Effector memory CD4-positive, alpha-beta T cell (primary cell): Measurements from ENCODE around the gene SRGAP2C.
"Not testable (repeated sequence)": the region's sequence is repeated elsewhere in the genome, so short reads cannot be mapped to it uniquely, and the experiment has no call there.

Experiments
- DNase-seq, 3 donors: peaks; one replicate each; pipeline ENCODE4 v3.0.0-alpha.2; 2020
- H3K27ac ChIP-seq: 2 replicates; pipeline ENCODE4 v1.7.0; 2013; ENCODE audit warnings: mild to moderate bottlenecking, low read length, moderate library complexity; ENCODE audit not compliant: insufficient read depth, poor library complexity, severe bottlenecking
- H3K27me3 ChIP-seq: replicated peaks from 2 replicates; pipeline ENCODE4 v1.7.0; 2013; ENCODE audit warnings: mild to moderate bottlenecking, low read length; ENCODE audit not compliant: insufficient read depth, control insufficient read depth, poor library complexity, severe bottlenecking
- H3K36me3 ChIP-seq: 2 replicates; pipeline ENCODE4 v1.7.0; 2013; ENCODE audit warnings: mild to moderate bottlenecking, low read length, moderate library complexity; ENCODE audit not compliant: control insufficient read depth, insufficient read depth
- H3K4me1 ChIP-seq: 2 replicates; pipeline ENCODE4 v1.7.0; 2013; ENCODE audit warnings: low read length, mild to moderate bottlenecking; ENCODE audit not compliant: control insufficient read depth, insufficient read depth, poor library complexity, severe bottlenecking
- H3K4me3 ChIP-seq: 2 replicates; pipeline ENCODE4 v1.7.0; 2013; ENCODE audit warnings: low read length, low read depth, mild to moderate bottlenecking; ENCODE audit not compliant: insufficient read depth, poor library complexity, severe bottlenecking
- H3K9me3 ChIP-seq: 2 replicates; pipeline ENCODE4 v1.7.0; 2013; ENCODE audit warnings: mild to moderate bottlenecking, low read length, moderate library complexity; ENCODE audit not compliant: control insufficient read depth

SRGAP2C gene

DNA sequence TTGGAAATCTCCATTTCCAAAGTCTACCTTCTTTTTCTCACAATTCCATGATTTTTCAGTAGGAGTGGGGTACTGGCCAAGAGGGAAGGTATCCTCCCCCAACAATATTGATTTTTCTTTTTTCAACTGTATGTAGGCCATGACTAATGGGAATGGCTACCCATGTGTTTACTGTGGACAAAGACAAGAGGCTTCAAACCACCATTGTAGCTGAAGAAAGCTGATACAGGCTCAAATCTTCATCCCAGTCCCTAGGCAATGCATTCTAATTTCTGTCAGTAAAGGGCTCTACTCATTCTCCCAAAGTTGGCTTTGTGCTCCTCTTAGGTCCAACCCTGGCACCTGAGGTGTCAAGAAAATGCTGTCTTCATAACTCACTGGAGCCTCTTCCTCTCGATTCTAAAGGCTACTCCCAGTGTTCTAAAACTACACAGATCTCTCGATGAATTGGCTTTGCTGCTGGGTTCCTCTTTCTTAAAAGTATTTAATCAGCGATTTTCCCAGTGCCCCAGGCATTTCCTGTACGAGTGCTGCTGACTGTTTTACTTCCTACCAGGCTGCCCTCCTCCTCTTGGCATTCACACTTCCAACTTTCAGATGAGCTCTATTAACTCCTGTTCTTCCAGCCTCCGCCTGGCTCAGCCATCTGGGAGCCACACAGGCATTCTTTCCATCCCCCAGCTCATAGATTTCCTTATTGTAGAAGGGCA, 171.1 kb downstream of the SRGAP2C start:
- DNase-seq, H3K36me3 ChIP-seq, H3K4me3 ChIP-seq, H3K27ac ChIP-seq, H3K4me1 ChIP-seq, H3K9me3 ChIP-seq, H3K27me3 ChIP-seq: not testable (repeated sequence)

DNA sequence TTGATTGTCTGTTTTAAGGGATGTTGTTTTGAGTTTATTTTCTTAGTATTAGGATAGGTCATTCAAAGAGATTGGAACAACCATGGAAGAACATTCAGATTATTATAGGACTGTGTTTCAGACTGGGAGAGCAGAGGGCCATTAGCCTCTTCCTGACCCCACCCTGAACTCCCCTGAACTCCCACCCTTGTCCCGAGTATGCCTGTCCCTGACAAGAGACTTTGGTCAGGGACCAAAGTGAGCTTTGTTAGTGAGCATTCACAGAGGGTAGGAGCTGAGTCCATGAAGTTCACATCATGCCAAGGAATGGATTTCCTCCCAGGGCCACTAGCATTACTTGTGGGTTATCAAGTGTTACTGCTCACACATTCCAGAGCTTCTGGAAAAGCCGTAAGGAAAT, 172.0 kb downstream of the SRGAP2C start:
- not testable (repeated sequence) for DNase-seq, H3K36me3 ChIP-seq, H3K4me3 ChIP-seq, H3K27me3 ChIP-seq, H3K9me3 ChIP-seq, H3K27ac ChIP-seq, H3K4me1 ChIP-seq

DNA sequence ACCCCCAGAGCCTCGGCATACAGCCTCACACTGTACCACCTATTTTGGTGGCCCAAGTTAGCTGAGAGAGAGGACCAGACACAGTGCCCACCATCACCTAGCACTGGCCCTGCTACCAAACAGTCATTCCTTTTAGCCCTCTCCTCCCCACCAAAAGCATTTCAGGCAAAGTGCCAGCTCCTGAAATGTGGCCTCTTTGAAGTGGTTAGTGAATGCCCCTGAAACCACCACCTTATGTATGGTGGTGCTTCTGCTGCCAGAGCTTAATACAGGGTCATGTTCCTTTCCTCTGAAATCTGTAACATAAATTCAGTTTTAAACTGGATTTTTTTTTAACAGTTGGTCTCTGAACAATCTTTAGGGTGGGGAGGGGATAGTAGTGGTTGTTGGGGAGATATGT, 175.8 kb downstream of the SRGAP2C start:
- H3K4me1 ChIP-seq, H3K27ac ChIP-seq, H3K27me3 ChIP-seq, H3K9me3 ChIP-seq, H3K4me3 ChIP-seq, H3K36me3 ChIP-seq, DNase-seq: not testable (repeated sequence)

DNA sequence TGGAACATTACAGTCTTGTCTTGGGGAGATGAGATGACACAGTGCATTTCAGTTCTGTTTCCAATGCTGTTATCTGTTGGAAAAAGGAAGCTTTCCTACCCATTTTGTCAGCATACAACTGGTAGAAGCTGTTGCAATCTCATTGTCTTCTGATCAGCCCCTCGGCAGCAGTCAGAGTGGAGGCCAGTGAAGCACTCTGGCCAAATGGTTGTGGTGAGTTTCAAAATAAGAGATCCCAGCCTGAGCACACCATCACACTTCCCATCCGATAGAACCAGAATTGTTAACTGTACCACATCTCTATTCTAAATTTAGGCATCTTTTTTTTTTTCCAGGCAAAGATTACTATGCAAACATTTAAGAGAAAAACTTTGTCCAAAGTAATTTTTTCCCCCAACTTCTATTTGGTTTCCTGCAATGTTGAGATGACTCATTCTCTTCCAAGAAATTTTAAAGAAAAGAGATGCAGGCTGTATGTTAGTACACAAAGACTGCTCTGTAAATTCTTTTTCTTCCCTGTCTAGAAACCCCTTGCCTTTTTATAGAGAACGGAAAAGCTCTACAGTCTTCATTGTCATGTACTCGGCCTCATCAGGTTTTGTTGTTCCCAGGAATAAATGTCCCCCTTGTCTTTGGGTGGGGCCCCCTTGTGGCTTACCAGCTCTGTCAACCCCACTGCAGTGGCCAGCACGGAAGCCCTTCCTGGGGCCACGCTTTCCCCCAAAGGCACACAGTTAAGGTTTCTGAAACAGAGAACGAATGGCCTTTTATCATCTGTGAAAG, 176.9 kb downstream of the SRGAP2C start:
- not testable (repeated sequence) for H3K27me3 ChIP-seq, DNase-seq, H3K4me3 ChIP-seq, H3K9me3 ChIP-seq, H3K4me1 ChIP-seq, H3K27ac ChIP-seq, H3K36me3 ChIP-seq

- H3K27ac ChIP-seq, DNase-seq: not testable (repeated sequence)
Observed at GRCh38 chr1:121362234-121362883, 177.6 kb downstream of the SRGAP2C start.

GRCh38 chr1:121365316-121365715, 180.5 kb downstream of the SRGAP2C start:
- H3K4me1 ChIP-seq, H3K9me3 ChIP-seq, H3K27ac ChIP-seq, H3K36me3 ChIP-seq, H3K4me3 ChIP-seq, H3K27me3 ChIP-seq, DNase-seq: not testable (repeated sequence)

More at GRCh38 chr1:121362234-121362883, 177.6 kb downstream of the SRGAP2C start:
- not testable (repeated sequence) for H3K27me3 ChIP-seq, H3K4me1 ChIP-seq, H3K4me3 ChIP-seq, H3K9me3 ChIP-seq, H3K36me3 ChIP-seq

DNA sequence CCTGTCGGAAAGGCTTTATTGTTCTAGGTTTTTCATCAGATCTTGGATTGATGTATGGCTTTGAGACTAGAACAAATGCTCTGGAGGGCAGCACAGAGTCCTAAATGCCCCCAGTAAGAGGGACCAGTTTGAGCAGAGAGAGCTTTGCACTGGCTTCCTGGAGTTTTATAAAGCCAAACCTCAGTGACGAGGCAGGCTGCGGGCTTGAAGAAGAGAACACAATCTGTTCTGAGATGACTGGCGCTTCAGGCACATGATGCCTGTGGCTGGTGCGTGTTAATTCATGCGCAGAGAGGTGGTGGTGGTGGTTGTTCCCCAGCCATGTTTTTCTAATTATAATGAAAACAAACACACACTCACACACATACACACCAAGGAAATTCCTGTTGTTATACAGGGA, 180.9 kb downstream of the SRGAP2C start:
- peak; percentile 27 to 47 (median 46) for DNase-seq
- H3K9me3 ChIP-seq, H3K4me1 ChIP-seq, H3K27ac ChIP-seq, H3K36me3 ChIP-seq, H3K4me3 ChIP-seq, H3K27me3 ChIP-seq: not testable (repeated sequence)

DNA sequence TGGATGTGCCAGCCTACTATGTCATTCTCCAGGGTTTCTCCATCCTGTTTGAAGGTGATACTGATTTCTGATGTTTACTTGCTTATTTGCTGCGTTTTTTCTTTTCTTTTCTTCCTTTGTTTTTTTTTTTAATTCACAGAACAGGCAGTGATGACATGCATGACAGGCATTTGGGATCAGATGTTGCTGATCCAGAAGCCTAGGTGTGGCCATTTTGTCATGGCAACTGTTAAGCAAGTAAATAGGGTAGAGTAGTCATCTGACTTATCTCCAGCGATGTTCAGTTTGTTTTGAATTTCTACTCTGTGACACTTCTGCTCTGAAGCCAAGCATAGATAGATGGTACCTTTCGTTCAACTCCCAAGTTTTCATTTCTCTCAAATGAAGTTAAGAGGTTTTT, 181.4 kb downstream of the SRGAP2C start:
- H3K4me3 ChIP-seq, H3K27me3 ChIP-seq, H3K27ac ChIP-seq, H3K36me3 ChIP-seq, H3K4me1 ChIP-seq, H3K9me3 ChIP-seq, DNase-seq: not testable (repeated sequence)

GRCh38 chr1:121368910-121369309, 184.1 kb downstream of the SRGAP2C start:
- not testable (repeated sequence) for DNase-seq, H3K27me3 ChIP-seq, H3K27ac ChIP-seq, H3K4me3 ChIP-seq, H3K4me1 ChIP-seq, H3K36me3 ChIP-seq, H3K9me3 ChIP-seq

GRCh38 chr1:121369959-121370358, 185.2 kb downstream of the SRGAP2C start:
- not testable (repeated sequence) for H3K36me3 ChIP-seq, H3K27me3 ChIP-seq, H3K4me1 ChIP-seq, H3K9me3 ChIP-seq, H3K4me3 ChIP-seq, H3K27ac ChIP-seq, DNase-seq
